Breast epithelium (tissue), 3 donors: ENCODE measurements around the gene CACNA1E.

ENCODE experiments used
- CTCF ChIP-seq, 3 donors: fragments of 450-650 bp; IDR thresholded peaks; one replicate each; pipeline ENCODE4 v1.5.1; 2016 to 2017; ENCODE audit warnings: antibody characterized with exemption in 3 of 3, mild to moderate bottlenecking in 3 of 3, moderate library complexity in 3 of 3
- POLR2A ChIP-seq: fragments of 450-650 bp; IDR thresholded peaks from one replicate; pipeline ENCODE4 v1.6.1; 2016; ENCODE audit warnings: antibody characterized with exemption, mild to moderate bottlenecking, moderate library complexity

GRCh38 chr1:181456551-181456950 is 26.8 kb upstream of the CACNA1E start:
- no peak for TF ChIP-seq CTCF (IDR thresholded peaks at IDR 0.05)
- no peak for TF ChIP-seq POLR2A
